ENCODE data around the gene PKNOX2. TPM values are rescaled to one million over a fixed set of nuclear protein-coding genes. Genes with fewer than 3 reads are reported as not detected.

The PKNOX2 gene
- total and polyA plus RNA-seq, 2 of the 8 experiments (the other 6 are each of a cell fraction or from before 2014, with no cell fraction given), result 2.0 TPM

DNA sequence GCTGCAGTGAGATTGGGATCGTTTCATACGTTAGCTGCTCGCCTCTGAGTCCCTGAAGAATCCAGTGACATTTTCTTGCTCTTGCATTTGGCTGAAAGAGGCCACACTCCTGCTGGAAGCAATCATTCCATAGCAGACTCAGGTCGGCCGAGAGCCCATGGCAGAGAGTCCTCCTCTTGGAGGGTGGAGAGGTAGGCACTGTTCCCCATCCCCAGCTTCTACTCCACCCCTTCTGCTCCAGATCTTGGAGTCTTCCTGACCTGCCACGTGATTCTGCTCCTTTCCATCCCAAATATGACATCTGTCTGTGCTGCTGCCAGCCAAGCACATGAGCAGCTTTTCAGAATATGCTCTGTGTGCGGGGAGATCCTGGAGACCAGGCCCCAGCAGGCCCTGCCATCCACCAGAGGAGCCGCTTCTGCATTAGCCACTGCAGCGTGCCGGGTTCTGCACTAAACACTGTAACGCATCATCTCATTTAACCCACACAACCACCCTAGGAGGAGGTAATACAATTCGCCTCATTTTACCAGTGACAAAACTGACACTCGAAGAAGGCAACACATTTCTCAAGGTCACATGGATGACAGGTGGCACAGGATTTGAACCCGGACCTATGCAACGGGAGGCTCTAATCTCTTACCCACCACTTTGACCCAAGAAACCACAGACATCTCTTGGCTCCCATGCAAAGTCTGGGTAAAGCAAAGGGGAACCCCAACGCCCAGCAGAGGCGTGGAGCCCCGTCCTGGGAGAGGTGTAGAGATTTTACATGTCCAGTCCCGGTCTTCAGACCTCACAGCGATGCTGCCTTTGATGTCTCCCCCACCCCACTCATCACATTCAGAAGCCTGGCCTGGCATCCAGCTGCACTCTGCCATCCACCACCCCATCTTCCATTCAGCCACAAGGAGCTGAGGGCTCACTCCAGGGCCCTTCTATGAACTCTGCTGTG is 252.7 kb downstream of the PKNOX2 start:
- DNase-seq (ENCODE audit: low read depth in 1 of 2, low spot score in 2 of 2) (no peak), FAIRE-seq (no peak)
- no peak overlapping the region for H4K5ac ChIP-seq (ENCODE audit: insufficient read length, low read depth, low read length)
- H2BK20ac ChIP-seq (ENCODE audit: low read length), result no peak overlapping the region
- no peak overlapping the region for H4K91ac ChIP-seq (replicated peaks; ENCODE audit: insufficient read length, low read length)
- no peak overlapping the region for H2AK5ac ChIP-seq (ENCODE audit: low read depth, low read length)
- H3K4me2 ChIP-seq (ENCODE audit: insufficient read depth in 1 of 2, low read depth in 2 of 2, low read length in 2 of 2), result no peak overlapping the region
- H2BK15ac ChIP-seq (ENCODE audit: low read length), result no peak overlapping the region
- H2BK5ac ChIP-seq (ENCODE audit: low read depth, low read length), result no peak overlapping the region
- no peak overlapping the region for H3K4ac ChIP-seq (replicated peaks; ENCODE audit: insufficient read length, low read depth, low read length)
- no peak overlapping the region for H2BK12ac ChIP-seq (ENCODE audit: low read depth, low read length)
- H3K14ac ChIP-seq (ENCODE audit: insufficient read length), result no peak overlapping the region
- no peak overlapping the region for H4K8ac ChIP-seq (ENCODE audit: extremely low read depth, insufficient read depth, low read length)
- no peak for TF ChIP-seq YY1 (IDR thresholded peaks at IDR 0.05; ENCODE audit: low read depth, low read length)
- no peak for TF ChIP-seq MAX (IDR thresholded peaks at IDR 0.05)
- TF ChIP-seq JUN (IDR thresholded peaks at IDR 0.05; ENCODE audit: low read depth, low read length), result no peak
- no peaks in the 10 kb centered on the region for H3K79me2 ChIP-seq (ENCODE audit: control insufficient read depth in 1 of 2, insufficient read depth in 2 of 2, low read length in 2 of 2)
- 89% methylated on average over 19 of the region's 20 CpGs; no CpG with 5 or more reads in 1 of the 2 experiments for WGBS, 2 experiments (ENCODE audit: extremely low coverage in 1 of 2, insufficient coverage in 1 of 2, insufficient read length in 1 of 2, insufficient replicate concordance in 2 of 2, low coverage in 1 of 2, low lambda C conversion rate in 2 of 2, missing lambda C conversion rate in 1 of 2)
- no peak overlapping the region for H2BK120ac ChIP-seq (replicated peaks; ENCODE audit: low read depth, low read length)
- H3K9me3 ChIP-seq (ENCODE audit: insufficient read depth in 2 of 2, low read depth in 1 of 2, low read length in 1 of 2), result no peaks in the 10 kb centered on the region
- H3K23ac ChIP-seq (ENCODE audit: insufficient read length), result no peak overlapping the region
- H3K27me3 ChIP-seq (replicated peaks in 1 of 4; ENCODE audit: control insufficient read depth in 3 of 4, extremely low read depth in 1 of 4, insufficient read depth in 3 of 4, low read length in 3 of 4), result no peaks in the 10 kb centered on the region
- no peak overlapping the region for H3K18ac ChIP-seq (ENCODE audit: extremely low read depth, low read length)
- H4K20me1 ChIP-seq (replicated peaks in 1 of 2; ENCODE audit: control insufficient read depth in 1 of 2, insufficient read depth in 2 of 2, low read length in 2 of 2), result no peaks in the 10 kb centered on the region
- no peak overlapping the region for H2AFZ ChIP-seq (ENCODE audit: low read length)
- no peak overlapping the region for H3K9ac ChIP-seq (replicated peaks in 1 of 4; ENCODE audit: extremely low read depth in 1 of 4, low read depth in 3 of 4, low read length in 3 of 4)
- ChIA-PET CTCF (ENCODE audit: partially characterized antibody) (interaction anchor here (0.9 to 1.6 kb wide), 4 partner anchors 34 to 578 kb away, joined by 3 to 5 read pairs (median 4); no protein-coding TSS in a partner anchor), POLR2A (ENCODE audit: partially characterized antibody) (interaction anchor here (1.4 kb wide), 1 partner anchor 27 kb away, joined by 3 read pairs; no protein-coding TSS in a partner anchor)
- no peaks in the 10 kb centered on the region for H3K23me2 ChIP-seq (ENCODE audit: low read depth, low read length)
- peaks cover 0 to 1% (median 0%) of the 10 kb centered on the region in 4 experiments; a peak in 3 of 7 replicates for H3K4me1 ChIP-seq (replicated peaks in 1 of 4; ENCODE audit: control insufficient read depth in 3 of 4, insufficient read depth in 4 of 4, low read length in 3 of 4)
- no peak overlapping the region for H3K27ac ChIP-seq (ENCODE audit: low read depth, low read length)
- H3K79me1 ChIP-seq (ENCODE audit: low read depth, low read length), result no peaks in the 10 kb centered on the region
- no peaks in the 10 kb centered on the region for H3K36me3 ChIP-seq (ENCODE audit: control insufficient read depth in 2 of 4, insufficient read depth in 4 of 4, low read length in 3 of 4)
- no peak overlapping the region for H3K56ac ChIP-seq (replicated peaks; ENCODE audit: insufficient read length, low read depth, low read length)
- no peak overlapping the region for H3K4me3 ChIP-seq (ENCODE audit: extremely low read depth in 1 of 4, insufficient read depth in 2 of 4, low read depth in 3 of 4, low read length in 4 of 4)

Data from H1 (cell line).